ENCODE results near the gene UNC5A. TPM values are rescaled to one million over a fixed set of nuclear protein-coding genes. Genes with fewer than 3 reads are reported as not detected.

Gene UNC5A
- total RNA-seq, 2 donors from 2014 or later, result not detected

DNA sequence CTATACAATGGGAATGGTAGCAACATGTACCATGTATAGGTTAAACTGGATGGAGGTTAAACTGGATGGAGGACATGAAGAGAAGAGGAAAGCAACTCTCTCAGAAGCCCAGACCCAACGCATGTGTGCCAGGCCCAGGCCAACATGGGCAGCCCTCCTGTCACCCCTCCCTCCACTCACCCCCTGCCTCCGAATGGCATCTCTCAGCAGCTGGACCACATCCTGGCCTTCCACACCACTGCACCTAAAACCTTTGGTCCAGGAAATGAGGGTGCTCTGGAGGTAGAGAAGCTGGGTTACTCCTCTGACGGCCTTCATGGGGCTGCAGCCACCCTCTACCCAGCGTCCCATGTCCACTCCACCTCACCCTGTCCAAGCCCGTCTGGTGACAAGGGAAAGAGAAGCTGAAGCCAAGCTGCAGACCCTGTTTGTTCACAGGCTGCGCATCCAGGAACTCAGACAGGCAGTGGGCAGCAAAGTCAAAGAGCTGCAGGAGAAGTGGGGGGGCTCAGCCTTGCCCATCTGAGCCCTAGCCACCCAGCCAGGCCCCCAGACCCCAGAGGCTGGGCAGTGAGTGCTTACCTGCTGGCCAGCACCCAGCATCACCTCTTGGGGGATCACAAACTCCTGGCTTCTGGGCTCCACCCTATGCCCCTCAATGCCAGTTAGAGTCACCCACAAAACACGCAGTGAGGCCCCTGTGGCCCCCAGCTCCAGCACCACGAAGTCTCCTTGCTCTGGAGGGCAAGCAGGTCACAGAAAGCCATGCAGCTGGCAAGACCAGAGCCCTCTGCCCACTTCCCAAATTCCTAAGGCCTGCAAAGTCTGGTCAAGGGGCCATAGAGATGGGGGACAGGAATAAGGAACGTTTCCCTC, 80.3 kb downstream of the UNC5A start:
- Histone ChIP-seq H3K9me3 (no peaks in the 10 kb centered on the region), H3K27ac (no peak overlapping the region), H3K27me3 (no peaks in the 10 kb centered on the region), H3K4me3 (no peak overlapping the region), H3K36me3 (no peaks in the 10 kb centered on the region), H3K4me1 (no peaks in the 10 kb centered on the region)
- TF ChIP-seq, protein P1, sequence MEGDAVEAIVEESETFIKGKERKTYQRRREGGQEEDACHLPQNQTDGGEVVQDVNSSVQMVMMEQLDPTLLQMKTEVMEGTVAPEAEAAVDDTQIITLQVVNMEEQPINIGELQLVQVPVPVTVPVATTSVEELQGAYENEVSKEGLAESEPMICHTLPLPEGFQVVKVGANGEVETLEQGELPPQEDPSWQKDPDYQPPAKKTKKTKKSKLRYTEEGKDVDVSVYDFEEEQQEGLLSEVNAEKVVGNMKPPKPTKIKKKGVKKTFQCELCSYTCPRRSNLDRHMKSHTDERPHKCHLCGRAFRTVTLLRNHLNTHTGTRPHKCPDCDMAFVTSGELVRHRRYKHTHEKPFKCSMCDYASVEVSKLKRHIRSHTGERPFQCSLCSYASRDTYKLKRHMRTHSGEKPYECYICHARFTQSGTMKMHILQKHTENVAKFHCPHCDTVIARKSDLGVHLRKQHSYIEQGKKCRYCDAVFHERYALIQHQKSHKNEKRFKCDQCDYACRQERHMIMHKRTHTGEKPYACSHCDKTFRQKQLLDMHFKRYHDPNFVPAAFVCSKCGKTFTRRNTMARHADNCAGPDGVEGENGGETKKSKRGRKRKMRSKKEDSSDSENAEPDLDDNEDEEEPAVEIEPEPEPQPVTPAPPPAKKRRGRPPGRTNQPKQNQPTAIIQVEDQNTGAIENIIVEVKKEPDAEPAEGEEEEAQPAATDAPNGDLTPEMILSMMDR (IDR thresholded peaks at IDR 0.05), result no peak
- no peak for DNase-seq (ENCODE audit: low spot score)

DNA sequence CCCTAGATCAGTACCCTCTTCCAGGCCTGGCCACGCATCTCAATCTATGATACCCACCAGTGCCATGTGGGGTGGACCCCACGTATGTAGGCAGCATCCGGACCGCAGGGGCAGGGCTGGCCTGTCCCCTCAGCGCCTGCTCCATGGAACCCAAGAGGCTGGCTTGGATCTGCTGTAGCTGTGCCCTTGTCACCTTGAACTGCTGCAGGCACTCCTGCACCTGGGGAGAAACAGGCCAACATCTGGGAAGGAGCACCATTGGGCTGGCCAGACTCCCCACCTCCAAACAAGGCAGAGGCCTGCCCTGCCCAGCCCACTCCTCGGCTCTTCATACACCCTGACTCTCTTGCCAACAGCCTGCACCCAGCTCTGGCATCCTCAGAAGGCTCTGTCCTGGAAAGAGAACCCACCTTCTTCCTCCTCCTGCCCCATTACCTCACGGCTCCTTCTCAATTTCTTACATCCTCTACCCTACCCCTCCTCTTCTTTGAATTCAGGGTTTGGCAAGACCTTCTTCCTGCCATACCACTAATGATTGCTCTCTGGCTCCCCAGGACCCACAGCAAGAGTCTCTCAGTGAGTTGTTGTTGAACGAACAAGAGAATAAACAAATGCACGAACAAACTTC, 81.1 kb downstream of the UNC5A start:
- TF ChIP-seq, protein P1 (IDR thresholded peaks at IDR 0.05), result no peak
- DNase-seq (ENCODE audit: low spot score), result no peak
- H3K36me3 ChIP-seq, result no peaks in the 10 kb centered on the region

DNA sequence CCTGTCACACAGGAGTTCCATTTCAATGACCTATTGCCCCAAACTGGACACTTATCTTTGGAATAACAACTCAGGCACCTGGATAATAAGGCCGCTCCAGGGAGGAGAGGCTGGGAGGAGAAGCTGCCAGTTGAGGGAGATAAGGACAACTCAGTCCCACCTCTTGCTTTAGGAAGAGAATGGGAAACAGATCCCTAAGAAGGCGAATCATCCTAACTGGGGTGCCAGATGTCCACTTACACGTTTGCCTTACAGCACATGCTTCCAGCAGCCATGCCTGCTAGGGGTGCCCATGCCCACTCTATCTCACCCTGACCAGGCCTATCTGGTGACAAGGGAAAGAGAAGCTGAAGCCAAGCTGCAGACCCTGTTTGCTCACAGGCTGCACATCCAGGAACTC, 82.3 kb downstream of the UNC5A start:
- Histone ChIP-seq H3K9me3 (no peaks in the 10 kb centered on the region), H3K27me3 (no peaks in the 10 kb centered on the region), H3K4me1 (no peaks in the 10 kb centered on the region), H3K36me3 (no peaks in the 10 kb centered on the region), H3K27ac (no peak overlapping the region), H3K4me3 (no peak overlapping the region)
- DNase-seq (ENCODE audit: low spot score), result no peak
- TF ChIP-seq, protein P1 (IDR thresholded peaks at IDR 0.05), result no peak

More for the DNA sequence above, 81.1 kb downstream of the UNC5A start:
- H3K27ac ChIP-seq, result no peak overlapping the region
- H3K4me1 ChIP-seq, result no peaks in the 10 kb centered on the region
- no peaks in the 10 kb centered on the region for H3K9me3 ChIP-seq
- no peak overlapping the region for H3K4me3 ChIP-seq
- no peaks in the 10 kb centered on the region for H3K27me3 ChIP-seq

DNA sequence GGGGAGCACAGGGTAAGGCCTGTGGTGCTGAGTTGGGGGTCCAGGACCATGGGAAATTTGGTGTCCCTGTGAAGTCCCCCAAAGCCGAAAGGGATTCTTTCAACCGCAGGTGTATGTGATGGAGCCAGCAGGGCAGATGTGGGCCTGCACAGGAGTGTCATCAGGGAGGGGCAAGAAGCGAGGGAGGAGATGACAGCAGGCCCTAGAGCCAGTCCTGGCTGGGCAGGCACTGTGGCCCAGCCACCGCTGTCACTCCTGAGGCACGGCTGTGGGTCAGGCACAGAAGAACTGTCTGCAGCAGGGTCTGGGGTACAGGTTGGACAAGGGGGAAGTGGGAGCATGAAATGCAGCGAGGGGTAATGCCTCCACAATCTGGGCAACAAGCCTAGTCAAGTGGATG, 83.9 kb downstream of the UNC5A start:
- H3K4me3 ChIP-seq, result no peak overlapping the region
- no peaks in the 10 kb centered on the region for H3K9me3 ChIP-seq
- no peak overlapping the region for H3K27ac ChIP-seq
- no peak for DNase-seq (ENCODE audit: low spot score)
- no peaks in the 10 kb centered on the region for H3K36me3 ChIP-seq
- TF ChIP-seq, protein P1 (IDR thresholded peaks at IDR 0.05), result no peak
- no peaks in the 10 kb centered on the region for H3K4me1 ChIP-seq
- no peaks in the 10 kb centered on the region for H3K27me3 ChIP-seq

DNA sequence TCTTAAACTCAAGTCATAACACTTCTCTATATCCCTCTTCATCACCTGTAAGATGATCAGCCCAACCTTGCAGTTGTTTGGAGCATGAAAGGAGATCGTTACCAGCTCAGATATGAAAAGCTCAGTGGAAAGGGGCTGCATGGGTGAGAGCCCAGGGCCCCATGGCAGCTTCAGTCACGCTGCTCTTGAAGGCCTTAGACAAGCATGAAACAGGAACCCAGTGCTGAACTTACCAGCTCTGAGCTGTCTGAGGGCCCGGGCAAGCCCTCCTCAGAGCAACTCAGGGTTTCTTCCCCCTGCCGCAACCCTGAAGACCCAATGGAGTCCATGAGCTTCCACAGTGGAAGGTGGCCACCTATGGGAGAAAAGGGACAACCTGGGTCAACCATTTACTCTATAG, 85.5 kb downstream of the UNC5A start:
- Histone ChIP-seq H3K4me1 (peaks cover 0 to 4% of the 10 kb centered on the region in 2 donors), H3K4me3 (no peak overlapping the region), H3K27ac (no peak overlapping the region), H3K27me3 (no peaks in the 10 kb centered on the region), H3K36me3 (no peaks in the 10 kb centered on the region), H3K9me3 (no peaks in the 10 kb centered on the region)
- TF ChIP-seq, protein P1 (IDR thresholded peaks at IDR 0.05), result no peak
- DNase-seq (ENCODE audit: low spot score), result no peak
